Ovary (tissue), 9 donors: ENCODE measurements around the gene GRIK1. TPM values are rescaled to one million over a fixed set of nuclear protein-coding genes. Genes with fewer than 3 reads are reported as not detected.

Experiments
- DNase-seq, 5 donors: peaks; one replicate each; pipeline ENCODE4 v3.0.0-alpha.2; 2019 to 2020
- H3K27ac ChIP-seq, 2 donors: fragments of 200-600 bp; one replicate each; pipeline versions ENCODE4 v1.5.1 to v1.8.0; 2019 to 2022
- H3K27me3 ChIP-seq: fragments of 200-600 bp; one replicate; pipeline ENCODE4 v1.8.0; 2022
- H3K36me3 ChIP-seq: fragments of 200-600 bp; sonication (generic); one replicate; pipeline ENCODE4 v1.5.1; 2019
- H3K4me1 ChIP-seq: one replicate; pipeline ENCODE4 v1.8.1; 2013; ENCODE audit warnings: mild to moderate bottlenecking, moderate library complexity; ENCODE audit not compliant: insufficient read depth
- H3K4me3 ChIP-seq: fragments of 200-600 bp; sonication (generic); one replicate; pipeline ENCODE4 v1.5.1; 2017
- H3K9me3 ChIP-seq, 2 donors: fragments of 200-600 bp in 1 of 2; sonication (generic) in 1 of 2; one replicate each; pipeline versions ENCODE4 v1.5.1 to v1.8.1; 2013 to 2019; ENCODE audit warnings: mild to moderate bottlenecking in 1 of 2, moderate library complexity in 1 of 2
- CTCF ChIP-seq, 3 donors: fragments of 450-650 bp in 2 of 3; fragments of 200-600 bp in 1 of 3; IDR thresholded peaks; one replicate each; pipeline versions ENCODE4 v1.5.1 to v1.8.0; 2016 to 2022; ENCODE audit warnings: antibody characterized with exemption in 3 of 3, mild to moderate bottlenecking in 1 of 3
- EP300 ChIP-seq: sonication (generic); formaldehyde crosslinking; IDR thresholded peaks from one replicate; pipeline ENCODE4 v1.6.1; 2017; ENCODE audit warnings: antibody characterized with exemption
- POLR2A ChIP-seq: fragments of 450-650 bp; IDR thresholded peaks from one replicate; pipeline ENCODE4 v1.6.1; 2017; ENCODE audit warnings: antibody characterized with exemption, mild to moderate bottlenecking, moderate library complexity
- WGBS, 3 donors: extraction: QIAGEN DNeasy Blood & Tissue Kit in 1 of 3; methylation state at CpG; one replicate each; pipeline versions ENCODE4 v1.1.5 to v1.1.7; 2013 to 2017; 5-methylcytosine and 5-hydroxymethylcytosine counted together
- intact Hi-C, 4 donors: fragments of 100-400 bp; cut with DNase I; formaldehyde crosslinking; loops; one replicate each; pipeline versions ENCODE4 v1.11.0 to v1.15.1; 2022 to 2023
- polyA plus RNA-seq, 2 donors: library from polyadenylated mRNA; stranded (reverse); fragments of 200-250 nt in 1 of 2; fragments of 350-450 nt in 1 of 2; fragmentation: Illumina TruSeq in 1 of 2; extraction: RNeasy Lipid Tissue Mini Kit (QIAGEN cat#74804) in 1 of 2; gene quantifications; one replicate each; pipeline ENCODE4 v1.2.3, GENCODE V29; 2013 to 2014
- total RNA-seq, 7 donors: library from RNA; depleted of rRNA in 2 of 7; stranded (reverse); fragments of >200 nt in 2 of 7; fragmentation: NEBNext Ultra II Directional in 3 of 7; extraction: Animal tissue kit (Norgen Biotek cat#: 25700) in 3 of 7; gene quantifications; one replicate each; pipeline versions ENCODE4 v1.1.0 to v1.2.4, GENCODE V29; 2016 to 2023
- donor health status: DM: no; HTN: no; CAD: no; lungs with moderate emphysema.
- donor health status: DM: no; HTN: no; CAD: no.
- donor health status: Bipolar disorder and iron deficiency.
- donor health status: DM: yes; HTN: yes; CAD: no.
- donor health status: DM: no; HTN: no; CAD: no.
- donor health status: DM: yes; HTN: yes; CAD: no.

Gene GRIK1
- total and polyA plus RNA-seq, 9 donors: 0.15 to 1.3 (median 0.34) TPM; not detected in 4

DNA sequence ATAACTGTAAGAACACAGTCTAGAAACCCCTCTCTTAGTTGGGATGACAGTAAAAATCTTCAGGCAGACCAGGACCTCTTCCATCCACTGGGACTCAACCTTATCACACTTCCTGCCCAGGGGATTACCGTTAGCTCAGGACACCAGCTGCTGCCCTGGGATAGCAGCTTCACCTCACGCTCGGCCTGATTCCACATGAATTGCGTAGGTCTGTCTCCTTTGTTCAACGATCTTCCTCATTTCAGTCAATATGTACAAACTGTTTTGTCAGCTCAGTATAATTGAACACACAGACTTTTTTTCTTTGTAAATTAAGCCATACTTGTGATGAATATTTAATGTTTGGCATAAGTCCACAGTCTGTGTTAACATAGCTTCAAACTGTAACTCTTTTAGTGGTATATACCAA is 290.4 kb downstream of the GRIK1 start:
- H3K9me3 ChIP-seq: no peaks in the 10 kb centered on the region

DNA sequence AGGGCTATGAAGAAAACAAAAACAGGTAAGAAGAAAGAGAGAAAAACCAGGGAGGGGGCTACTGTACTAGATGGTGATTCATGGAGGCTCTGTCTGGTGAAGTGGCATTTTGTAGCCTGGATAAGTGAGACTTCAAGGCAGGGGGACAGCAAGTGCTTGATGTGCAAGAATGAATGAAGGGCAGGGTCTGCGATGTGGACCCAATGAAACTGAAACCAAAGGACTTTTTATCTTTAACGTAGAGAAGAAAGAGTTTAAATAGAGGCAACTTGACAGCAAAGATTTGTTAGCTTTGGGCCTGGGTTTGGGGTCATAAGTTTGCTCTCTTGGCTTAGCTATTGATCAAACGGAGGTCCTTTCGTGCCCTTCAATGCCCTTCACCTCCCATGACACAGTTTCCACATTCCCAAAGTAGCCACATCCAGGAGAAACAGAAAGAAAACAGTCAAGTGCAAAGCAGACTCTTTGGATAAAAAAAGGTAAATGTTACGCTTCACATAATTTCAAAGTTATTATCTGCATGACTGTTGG is 291.0 kb downstream of the GRIK1 start:
- H3K9me3 ChIP-seq: no peaks in the 10 kb centered on the region
- H3K27ac ChIP-seq: no peak overlapping the region
- H3K36me3 ChIP-seq: no peaks in the 10 kb centered on the region
- no peak for DNase-seq
- no peak overlapping the region for H3K4me3 ChIP-seq
- TF ChIP-seq CTCF (IDR thresholded peaks at IDR 0.05) (no peak), POLR2A (no peak), EP300 (no peak)
- peaks cover 9% of the 10 kb centered on the region for H3K4me1 ChIP-seq
- 48 to 57% (median 53%) methylated on average over 5 of the region's 5 CpGs for WGBS, 3 donors
- H3K27me3 ChIP-seq: no peaks in the 10 kb centered on the region
- intact Hi-C loops: no loop called here

More for the DNA sequence above, 290.4 kb downstream of the GRIK1 start:
- Histone ChIP-seq H3K36me3 (no peaks in the 10 kb centered on the region), H3K4me1 (peaks cover 9% of the 10 kb centered on the region), H3K27me3 (no peaks in the 10 kb centered on the region), H3K4me3 (no peak overlapping the region), H3K27ac (no peak overlapping the region)
- intact Hi-C loops: no loop called here
- WGBS, 3 donors: 81 to 87% (median 85%) methylated on average over 5 of the region's 5 CpGs
- no peak for DNase-seq
- TF ChIP-seq CTCF (IDR thresholded peaks at IDR 0.05): no peak
- TF ChIP-seq EP300: no peak
- TF ChIP-seq POLR2A: no peak

- intact Hi-C loops: no loop called here
- H3K4me1 ChIP-seq: peaks cover 9% of the 10 kb centered on the region
- DNase-seq: no peak
- TF ChIP-seq EP300: no peak
- TF ChIP-seq POLR2A: no peak
- no peak for TF ChIP-seq CTCF (IDR thresholded peaks at IDR 0.05)
- H3K9me3 ChIP-seq: no peaks in the 10 kb centered on the region
- no peaks in the 10 kb centered on the region for H3K36me3 ChIP-seq
- no peak overlapping the region for H3K27ac ChIP-seq
- 46 to 78% (median 65%) methylated on average over 5 of the region's 5 CpGs for WGBS, 3 donors
- H3K27me3 ChIP-seq: no peaks in the 10 kb centered on the region
- no peak overlapping the region for H3K4me3 ChIP-seq
Measured at GRCh38 chr21:29647353-29647781, 292.4 kb downstream of the GRIK1 start.

DNA sequence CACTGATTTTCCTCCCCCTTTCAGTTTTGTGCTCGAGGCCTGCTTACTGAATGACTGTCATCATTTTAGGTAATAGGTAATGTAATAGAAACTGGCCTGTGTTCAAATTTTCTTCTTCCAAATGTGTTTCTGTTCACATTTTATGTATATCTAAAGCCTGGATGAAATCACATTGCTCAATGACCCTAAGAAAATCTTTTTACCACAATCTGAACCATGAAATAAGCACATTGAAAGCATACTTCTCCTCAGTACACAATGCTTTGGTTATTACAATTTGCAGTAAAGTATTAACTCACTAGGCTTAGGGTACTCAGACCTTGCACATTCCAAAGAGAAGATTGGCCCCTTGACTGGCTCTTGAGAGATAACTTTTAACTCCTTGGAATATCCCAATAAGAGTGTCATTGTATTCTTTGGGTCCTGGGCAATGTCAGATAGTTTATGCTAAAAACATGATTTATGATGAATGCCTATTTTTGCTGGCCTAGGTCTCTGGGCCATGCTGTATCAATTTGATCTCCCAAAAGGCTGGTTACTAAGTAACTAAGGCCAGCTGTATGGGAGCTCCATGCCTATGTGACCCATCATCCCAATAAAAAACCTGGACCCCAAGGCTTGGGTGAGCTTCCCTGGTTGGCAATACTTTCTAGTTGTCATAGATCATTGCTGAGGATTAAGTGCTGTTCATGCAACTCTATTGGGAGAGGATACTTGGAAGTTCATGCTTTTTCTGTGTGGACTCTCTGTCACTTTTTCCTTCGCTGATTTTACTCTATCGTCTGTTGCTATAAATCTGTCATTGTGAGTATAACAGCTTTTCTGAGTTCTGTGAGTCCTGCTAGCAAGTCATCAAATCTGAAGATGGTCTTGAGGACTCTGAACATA is 293.9 kb downstream of the GRIK1 start:
- intact Hi-C loops: no loop called here
- no peaks in the 10 kb centered on the region for H3K27me3 ChIP-seq
- 93 to 96% (median 94%) methylated on average over 3 of the region's 3 CpGs for WGBS, 3 donors
- TF ChIP-seq POLR2A (no peak), EP300 (no peak), CTCF (IDR thresholded peaks at IDR 0.05) (no peak)
- no peak overlapping the region for H3K27ac ChIP-seq
- H3K9me3 ChIP-seq: no peaks in the 10 kb centered on the region
- H3K4me3 ChIP-seq: no peak overlapping the region
- DNase-seq: no peak
- peaks cover 6% of the 10 kb centered on the region for H3K4me1 ChIP-seq
- H3K36me3 ChIP-seq: no peaks in the 10 kb centered on the region
